Measurements from ENCODE around the gene DNAJA4.
A peak's percentile ranks its signal among the peaks of the same experiment; 100 is the strongest.

The DNAJA4 gene

GRCh38 chr15:78241017-78241416, 23.3 kb upstream of the DNAJA4 start:
- Histone ChIP-seq H4K20me1 (ENCODE audit: insufficient read depth, low read length) (no peaks in the 10 kb centered on the region), H3K4me2 (ENCODE audit: low read length) (no peak overlapping the region), H3K27me3 (ENCODE audit: insufficient read depth, low read length) (no peaks in the 10 kb centered on the region), H3F3A (ENCODE audit: insufficient read depth, low read length) (no peaks in the 10 kb centered on the region), H3K36me3 (ENCODE audit: insufficient read depth, low read length) (no peaks in the 10 kb centered on the region), H2AFZ (ENCODE audit: low read length) (no peak overlapping the region), H3K4me1 (ENCODE audit: insufficient read depth, low read length, severe bottlenecking) (no peaks in the 10 kb centered on the region), H3K9ac (ENCODE audit: low read length) (no peak overlapping the region), H3K9me2 (ENCODE audit: low read depth, low read length) (no peaks in the 10 kb centered on the region), H3K27ac (ENCODE audit: low read depth, low read length, poor library complexity, severe bottlenecking) (no peak overlapping the region), H3K79me2 (ENCODE audit: insufficient read depth, low read length) (no peaks in the 10 kb centered on the region), H3K4me3 (ENCODE audit: low read depth, low read length, poor library complexity, severe bottlenecking) (no peak overlapping the region), H3K9me3 (ENCODE audit: low read length) (no peaks in the 10 kb centered on the region)
- TF ChIP-seq EZH2 (IDR thresholded peaks at IDR 0.05; ENCODE audit: borderline replicate concordance, low read length) (no peak), CTCF (IDR thresholded peaks at IDR 0.05; ENCODE audit: low read length) (peak; percentile 69)

- Histone ChIP-seq H3K9me3 (ENCODE audit: low read length) (no peaks in the 10 kb centered on the region), H3K27ac (ENCODE audit: low read depth, low read length, poor library complexity, severe bottlenecking) (no peak overlapping the region), H2AFZ (ENCODE audit: low read length) (no peak overlapping the region), H3K4me3 (ENCODE audit: low read depth, low read length, poor library complexity, severe bottlenecking) (no peak overlapping the region), H4K20me1 (ENCODE audit: insufficient read depth, low read length) (no peaks in the 10 kb centered on the region), H3F3A (ENCODE audit: insufficient read depth, low read length) (no peaks in the 10 kb centered on the region), H3K36me3 (ENCODE audit: insufficient read depth, low read length) (no peaks in the 10 kb centered on the region), H3K27me3 (ENCODE audit: insufficient read depth, low read length) (no peaks in the 10 kb centered on the region), H3K4me1 (ENCODE audit: insufficient read depth, low read length, severe bottlenecking) (no peaks in the 10 kb centered on the region), H3K9me2 (ENCODE audit: low read depth, low read length) (no peaks in the 10 kb centered on the region), H3K4me2 (ENCODE audit: low read length) (no peak overlapping the region), H3K79me2 (ENCODE audit: insufficient read depth, low read length) (no peaks in the 10 kb centered on the region), H3K9ac (ENCODE audit: low read length) (no peak overlapping the region)
- TF ChIP-seq EZH2 (IDR thresholded peaks at IDR 0.05; ENCODE audit: borderline replicate concordance, low read length) = no peak
- peak; percentile 48 for TF ChIP-seq CTCF (IDR thresholded peaks at IDR 0.05; ENCODE audit: low read length)
Measured at GRCh38 chr15:78242128-78242527, 22.2 kb upstream of the DNAJA4 start.

GRCh38 chr15:78243058-78243457, 21.3 kb upstream of the DNAJA4 start:
- no peaks in the 10 kb centered on the region for H3K4me1 ChIP-seq (ENCODE audit: insufficient read depth, low read length, severe bottlenecking)
- no peaks in the 10 kb centered on the region for H3K36me3 ChIP-seq (ENCODE audit: insufficient read depth, low read length)
- no peak for TF ChIP-seq EZH2 (IDR thresholded peaks at IDR 0.05; ENCODE audit: borderline replicate concordance, low read length)
- TF ChIP-seq CTCF (IDR thresholded peaks at IDR 0.05; ENCODE audit: low read length) = no peak
- H2AFZ ChIP-seq (ENCODE audit: low read length) = no peak overlapping the region
- H3K27me3 ChIP-seq (ENCODE audit: insufficient read depth, low read length) = no peaks in the 10 kb centered on the region
- H3K27ac ChIP-seq (ENCODE audit: low read depth, low read length, poor library complexity, severe bottlenecking) = no peak overlapping the region
- H4K20me1 ChIP-seq (ENCODE audit: insufficient read depth, low read length) = no peaks in the 10 kb centered on the region
- no peak overlapping the region for H3K4me3 ChIP-seq (ENCODE audit: low read depth, low read length, poor library complexity, severe bottlenecking)
- no peaks in the 10 kb centered on the region for H3K9me3 ChIP-seq (ENCODE audit: low read length)
- no peaks in the 10 kb centered on the region for H3K79me2 ChIP-seq (ENCODE audit: insufficient read depth, low read length)
- no peaks in the 10 kb centered on the region for H3K9me2 ChIP-seq (ENCODE audit: low read depth, low read length)
- no peaks in the 10 kb centered on the region for H3F3A ChIP-seq (ENCODE audit: insufficient read depth, low read length)
- H3K4me2 ChIP-seq (ENCODE audit: low read length) = no peak overlapping the region
- H3K9ac ChIP-seq (ENCODE audit: low read length) = no peak overlapping the region

Measured in OCI-LY1 (cell line).